Measurements from ENCODE around the gene MOV10L1. TPM values are rescaled to one million over a fixed set of nuclear protein-coding genes. Genes with fewer than 3 reads are reported as not detected.

Gene MOV10L1
- total and polyA plus RNA-seq, 2 experiments from 2014 or later, result 0.73 to 1.8 TPM

DNA sequence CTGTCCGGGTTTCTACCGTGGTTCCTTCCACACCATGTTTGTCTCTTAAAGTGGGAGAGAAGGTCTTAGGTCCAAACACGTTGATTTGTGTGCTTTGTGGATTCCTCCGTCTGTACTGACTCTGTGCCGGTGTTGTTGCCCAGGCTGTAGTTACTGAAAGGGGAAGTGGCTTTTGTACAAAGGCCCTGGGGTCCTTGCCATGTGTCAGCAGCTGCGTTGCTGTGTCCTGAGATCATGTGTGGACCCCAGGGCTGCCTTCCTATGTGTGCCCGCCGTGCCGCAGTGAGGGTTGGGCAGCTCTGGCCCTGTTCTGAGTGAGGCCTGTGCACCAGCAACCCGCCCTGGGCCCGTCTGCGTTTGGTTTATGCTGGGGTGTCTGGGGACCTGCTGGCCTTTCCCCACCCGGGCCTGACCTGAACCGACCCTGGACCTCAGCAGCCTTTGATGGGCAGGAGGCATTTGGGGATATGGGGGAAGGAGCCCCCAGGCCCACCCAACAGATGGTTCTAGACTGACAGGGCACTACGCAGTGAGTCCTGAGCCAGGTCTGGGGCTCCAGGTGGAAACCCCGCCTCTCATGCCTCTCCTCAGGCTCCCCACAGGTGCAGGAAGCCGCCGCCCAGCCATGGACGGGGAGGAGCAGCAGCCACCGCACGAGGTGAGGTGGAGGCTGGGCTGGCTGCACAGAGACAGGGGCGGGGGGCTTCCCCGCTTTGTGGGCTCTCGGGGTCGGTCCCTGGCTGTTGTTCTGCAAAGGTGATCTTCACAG, 102.8 kb downstream of the MOV10L1 start (continued):
- TF ChIP-seq, protein P1, sequence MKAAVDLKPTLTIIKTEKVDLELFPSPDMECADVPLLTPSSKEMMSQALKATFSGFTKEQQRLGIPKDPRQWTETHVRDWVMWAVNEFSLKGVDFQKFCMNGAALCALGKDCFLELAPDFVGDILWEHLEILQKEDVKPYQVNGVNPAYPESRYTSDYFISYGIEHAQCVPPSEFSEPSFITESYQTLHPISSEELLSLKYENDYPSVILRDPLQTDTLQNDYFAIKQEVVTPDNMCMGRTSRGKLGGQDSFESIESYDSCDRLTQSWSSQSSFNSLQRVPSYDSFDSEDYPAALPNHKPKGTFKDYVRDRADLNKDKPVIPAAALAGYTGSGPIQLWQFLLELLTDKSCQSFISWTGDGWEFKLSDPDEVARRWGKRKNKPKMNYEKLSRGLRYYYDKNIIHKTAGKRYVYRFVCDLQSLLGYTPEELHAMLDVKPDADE (IDR thresholded peaks at IDR 0.05), result no peak
- TF ChIP-seq EZH2 (IDR thresholded peaks at IDR 0.05; ENCODE audit: low read depth, unreplicated experiment) (no peak), NANOG (IDR thresholded peaks at IDR 0.05; ENCODE audit: borderline replicate concordance) (no peak)

DNA sequence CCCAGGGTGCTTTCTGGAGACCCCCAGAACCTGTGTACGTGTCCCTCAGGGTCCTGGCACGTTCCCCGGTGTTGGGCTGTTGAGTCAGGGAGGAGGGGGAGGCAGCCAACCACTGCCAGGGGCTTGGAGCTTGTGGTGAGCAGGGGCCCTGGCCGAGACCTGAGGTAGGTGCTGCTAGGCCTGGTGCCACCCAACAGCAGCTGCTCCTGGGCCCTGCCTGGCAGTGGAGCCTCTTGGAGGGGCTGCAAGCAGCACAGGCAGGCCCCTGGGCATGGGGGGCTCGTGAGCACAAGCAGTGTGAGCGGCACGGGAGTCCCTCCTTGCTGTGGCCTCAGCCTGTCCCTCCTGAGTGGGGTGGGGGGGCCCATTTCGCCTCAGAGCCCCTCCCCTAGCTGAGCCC, 103.8 kb downstream of the MOV10L1 start:
- peaks cover 10% of the 10 kb centered on the region for H3K4me1 Mint-ChIP-seq
- DNase-seq (ENCODE audit: low spot score) (no peak), ATAC-seq (no peak)
- Histone ChIP-seq H3K27me3 (ENCODE audit: insufficient read depth) (no peaks in the 10 kb centered on the region), H3K4me3 (no peak overlapping the region), H2AFZ (no peak overlapping the region), H3K36me3 (ENCODE audit: insufficient read depth) (no peaks in the 10 kb centered on the region), H3K4me1 (ENCODE audit: insufficient read depth) (peaks cover 4% of the 10 kb centered on the region; the same call in 1 of the 2 replicates), H3K4me2 (no peak overlapping the region), H3F3A (replicated peaks; ENCODE audit: low read depth) (0 out of 2 replicates have a peak, but pooled peaks cover 2% of the 10 kb centered on the region), H3K9me2 (ENCODE audit: insufficient read depth) (no peaks in the 10 kb centered on the region), H4K20me1 (replicated peaks; ENCODE audit: insufficient read depth) (peaks cover 14% of the 10 kb centered on the region; the same call in 1 of the 2 replicates), H3K27ac (ENCODE audit: low read depth) (no peak overlapping the region), H3K79me2 (replicated peaks; ENCODE audit: insufficient read depth) (peaks cover 22% of the 10 kb centered on the region)
- H3K27ac Mint-ChIP-seq, result no peak overlapping the region
- peaks cover 10% of the 10 kb centered on the region for H3K27me3 Mint-ChIP-seq (ENCODE audit: insufficient read depth, low read depth, poor library complexity)
- peaks cover 4% of the 10 kb centered on the region; the same call in 1 of the 3 replicates for H3K36me3 Mint-ChIP-seq (ENCODE audit: low read depth)
- no peaks in the 10 kb centered on the region for H3K9me3 Mint-ChIP-seq
- H3K4me3 Mint-ChIP-seq, result no peak overlapping the region
- no peak for TF ChIP-seq CREB1 (CRISPR knock-in tag; IDR thresholded peaks at IDR 0.05; ENCODE audit: low read depth)
- TF ChIP-seq STAT1 (IDR thresholded peaks at IDR 0.05; ENCODE audit: unreplicated experiment), result no peak
- TF ChIP-seq, protein P2, sequence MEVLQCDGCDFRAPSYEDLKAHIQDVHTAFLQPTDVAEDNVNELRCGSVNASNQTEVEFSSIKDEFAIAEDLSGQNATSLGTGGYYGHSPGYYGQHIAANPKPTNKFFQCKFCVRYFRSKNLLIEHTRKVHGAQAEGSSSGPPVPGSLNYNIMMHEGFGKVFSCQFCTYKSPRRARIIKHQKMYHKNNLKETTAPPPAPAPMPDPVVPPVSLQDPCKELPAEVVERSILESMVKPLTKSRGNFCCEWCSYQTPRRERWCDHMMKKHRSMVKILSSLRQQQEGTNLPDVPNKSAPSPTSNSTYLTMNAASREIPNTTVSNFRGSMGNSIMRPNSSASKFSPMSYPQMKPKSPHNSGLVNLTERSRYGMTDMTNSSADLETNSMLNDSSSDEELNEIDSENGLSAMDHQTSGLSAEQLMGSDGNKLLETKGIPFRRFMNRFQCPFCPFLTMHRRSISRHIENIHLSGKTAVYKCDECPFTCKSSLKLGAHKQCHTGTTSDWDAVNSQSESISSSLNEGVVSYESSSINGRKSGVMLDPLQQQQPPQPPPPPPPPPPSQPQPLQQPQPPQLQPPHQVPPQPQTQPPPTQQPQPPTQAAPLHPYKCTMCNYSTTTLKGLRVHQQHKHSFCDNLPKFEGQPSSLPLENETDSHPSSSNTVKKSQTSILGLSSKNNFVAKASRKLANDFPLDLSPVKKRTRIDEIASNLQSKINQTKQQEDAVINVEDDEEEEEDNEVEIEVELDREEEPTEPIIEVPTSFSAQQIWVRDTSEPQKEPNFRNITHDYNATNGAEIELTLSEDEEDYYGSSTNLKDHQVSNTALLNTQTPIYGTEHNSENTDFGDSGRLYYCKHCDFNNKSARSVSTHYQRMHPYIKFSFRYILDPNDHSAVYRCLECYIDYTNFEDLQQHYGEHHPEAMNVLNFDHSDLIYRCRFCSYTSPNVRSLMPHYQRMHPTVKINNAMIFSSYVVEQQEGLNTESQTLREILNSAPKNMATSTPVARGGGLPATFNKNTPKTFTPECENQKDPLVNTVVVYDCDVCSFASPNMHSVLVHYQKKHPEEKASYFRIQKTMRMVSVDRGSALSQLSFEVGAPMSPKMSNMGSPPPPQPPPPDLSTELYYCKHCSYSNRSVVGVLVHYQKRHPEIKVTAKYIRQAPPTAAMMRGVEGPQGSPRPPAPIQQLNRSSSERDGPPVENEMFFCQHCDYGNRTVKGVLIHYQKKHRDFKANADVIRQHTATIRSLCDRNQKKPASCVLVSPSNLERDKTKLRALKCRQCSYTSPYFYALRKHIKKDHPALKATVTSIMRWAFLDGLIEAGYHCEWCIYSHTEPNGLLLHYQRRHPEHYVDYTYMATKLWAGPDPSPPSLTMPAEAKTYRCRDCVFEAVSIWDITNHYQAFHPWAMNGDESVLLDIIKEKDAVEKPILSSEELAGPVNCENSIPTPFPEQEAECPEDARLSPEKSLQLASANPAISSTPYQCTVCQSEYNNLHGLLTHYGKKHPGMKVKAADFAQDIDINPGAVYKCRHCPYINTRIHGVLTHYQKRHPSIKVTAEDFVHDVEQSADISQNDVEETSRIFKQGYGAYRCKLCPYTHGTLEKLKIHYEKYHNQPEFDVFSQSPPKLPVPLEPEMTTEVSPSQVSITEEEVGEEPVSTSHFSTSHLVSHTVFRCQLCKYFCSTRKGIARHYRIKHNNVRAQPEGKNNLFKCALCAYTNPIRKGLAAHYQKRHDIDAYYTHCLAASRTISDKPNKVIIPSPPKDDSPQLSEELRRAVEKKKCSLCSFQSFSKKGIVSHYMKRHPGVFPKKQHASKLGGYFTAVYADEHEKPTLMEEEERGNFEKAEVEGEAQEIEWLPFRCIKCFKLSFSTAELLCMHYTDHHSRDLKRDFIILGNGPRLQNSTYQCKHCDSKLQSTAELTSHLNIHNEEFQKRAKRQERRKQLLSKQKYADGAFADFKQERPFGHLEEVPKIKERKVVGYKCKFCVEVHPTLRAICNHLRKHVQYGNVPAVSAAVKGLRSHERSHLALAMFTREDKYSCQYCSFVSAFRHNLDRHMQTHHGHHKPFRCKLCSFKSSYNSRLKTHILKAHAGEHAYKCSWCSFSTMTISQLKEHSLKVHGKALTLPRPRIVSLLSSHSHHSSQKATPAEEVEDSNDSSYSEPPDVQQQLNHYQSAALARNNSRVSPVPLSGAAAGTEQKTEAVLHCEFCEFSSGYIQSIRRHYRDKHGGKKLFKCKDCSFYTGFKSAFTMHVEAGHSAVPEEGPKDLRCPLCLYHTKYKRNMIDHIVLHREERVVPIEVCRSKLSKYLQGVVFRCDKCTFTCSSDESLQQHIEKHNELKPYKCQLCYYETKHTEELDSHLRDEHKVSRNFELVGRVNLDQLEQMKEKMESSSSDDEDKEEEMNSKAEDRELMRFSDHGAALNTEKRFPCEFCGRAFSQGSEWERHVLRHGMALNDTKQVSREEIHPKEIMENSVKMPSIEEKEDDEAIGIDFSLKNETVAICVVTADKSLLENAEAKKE (CRISPR knock-in tag; IDR thresholded peaks at IDR 0.05), result no peak
- no peak for TF ChIP-seq ZNF331 (CRISPR knock-in tag; IDR thresholded peaks at IDR 0.05; ENCODE audit: low read depth)
- TF ChIP-seq, protein P3, sequence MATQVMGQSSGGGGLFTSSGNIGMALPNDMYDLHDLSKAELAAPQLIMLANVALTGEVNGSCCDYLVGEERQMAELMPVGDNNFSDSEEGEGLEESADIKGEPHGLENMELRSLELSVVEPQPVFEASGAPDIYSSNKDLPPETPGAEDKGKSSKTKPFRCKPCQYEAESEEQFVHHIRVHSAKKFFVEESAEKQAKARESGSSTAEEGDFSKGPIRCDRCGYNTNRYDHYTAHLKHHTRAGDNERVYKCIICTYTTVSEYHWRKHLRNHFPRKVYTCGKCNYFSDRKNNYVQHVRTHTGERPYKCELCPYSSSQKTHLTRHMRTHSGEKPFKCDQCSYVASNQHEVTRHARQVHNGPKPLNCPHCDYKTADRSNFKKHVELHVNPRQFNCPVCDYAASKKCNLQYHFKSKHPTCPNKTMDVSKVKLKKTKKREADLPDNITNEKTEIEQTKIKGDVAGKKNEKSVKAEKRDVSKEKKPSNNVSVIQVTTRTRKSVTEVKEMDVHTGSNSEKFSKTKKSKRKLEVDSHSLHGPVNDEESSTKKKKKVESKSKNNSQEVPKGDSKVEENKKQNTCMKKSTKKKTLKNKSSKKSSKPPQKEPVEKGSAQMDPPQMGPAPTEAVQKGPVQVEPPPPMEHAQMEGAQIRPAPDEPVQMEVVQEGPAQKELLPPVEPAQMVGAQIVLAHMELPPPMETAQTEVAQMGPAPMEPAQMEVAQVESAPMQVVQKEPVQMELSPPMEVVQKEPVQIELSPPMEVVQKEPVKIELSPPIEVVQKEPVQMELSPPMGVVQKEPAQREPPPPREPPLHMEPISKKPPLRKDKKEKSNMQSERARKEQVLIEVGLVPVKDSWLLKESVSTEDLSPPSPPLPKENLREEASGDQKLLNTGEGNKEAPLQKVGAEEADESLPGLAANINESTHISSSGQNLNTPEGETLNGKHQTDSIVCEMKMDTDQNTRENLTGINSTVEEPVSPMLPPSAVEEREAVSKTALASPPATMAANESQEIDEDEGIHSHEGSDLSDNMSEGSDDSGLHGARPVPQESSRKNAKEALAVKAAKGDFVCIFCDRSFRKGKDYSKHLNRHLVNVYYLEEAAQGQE (IDR thresholded peaks at IDR 0.05; ENCODE audit: unreplicated experiment), result no peak
- TF ChIP-seq, protein P4, sequence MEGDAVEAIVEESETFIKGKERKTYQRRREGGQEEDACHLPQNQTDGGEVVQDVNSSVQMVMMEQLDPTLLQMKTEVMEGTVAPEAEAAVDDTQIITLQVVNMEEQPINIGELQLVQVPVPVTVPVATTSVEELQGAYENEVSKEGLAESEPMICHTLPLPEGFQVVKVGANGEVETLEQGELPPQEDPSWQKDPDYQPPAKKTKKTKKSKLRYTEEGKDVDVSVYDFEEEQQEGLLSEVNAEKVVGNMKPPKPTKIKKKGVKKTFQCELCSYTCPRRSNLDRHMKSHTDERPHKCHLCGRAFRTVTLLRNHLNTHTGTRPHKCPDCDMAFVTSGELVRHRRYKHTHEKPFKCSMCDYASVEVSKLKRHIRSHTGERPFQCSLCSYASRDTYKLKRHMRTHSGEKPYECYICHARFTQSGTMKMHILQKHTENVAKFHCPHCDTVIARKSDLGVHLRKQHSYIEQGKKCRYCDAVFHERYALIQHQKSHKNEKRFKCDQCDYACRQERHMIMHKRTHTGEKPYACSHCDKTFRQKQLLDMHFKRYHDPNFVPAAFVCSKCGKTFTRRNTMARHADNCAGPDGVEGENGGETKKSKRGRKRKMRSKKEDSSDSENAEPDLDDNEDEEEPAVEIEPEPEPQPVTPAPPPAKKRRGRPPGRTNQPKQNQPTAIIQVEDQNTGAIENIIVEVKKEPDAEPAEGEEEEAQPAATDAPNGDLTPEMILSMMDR (conservative IDR thresholded peaks at IDR 0.05; ENCODE audit: low read depth in 2 of 2), result no peak
- TF ChIP-seq NANOG (IDR thresholded peaks at IDR 0.05; ENCODE audit: borderline replicate concordance), result no peak
- no peak for TF ChIP-seq POLR2AphosphoS5 (IDR thresholded peaks at IDR 0.05; ENCODE audit: low read depth)
- TF ChIP-seq EZH2phosphoT487 (IDR thresholded peaks at IDR 0.05; ENCODE audit: unreplicated experiment), result no peak
- TF ChIP-seq EZH2 (IDR thresholded peaks at IDR 0.05; ENCODE audit: low read depth, unreplicated experiment), result no peak
- no peak for TF ChIP-seq JUNB (IDR thresholded peaks at IDR 0.05; ENCODE audit: unreplicated experiment)

All from GM23338 (cell line).